CD14-positive monocyte (primary cell): Measurements from ENCODE around the gene SHC2. TPM values are rescaled to one million over a fixed set of nuclear protein-coding genes. Genes with fewer than 3 reads are reported as not detected.
A peak's percentile ranks its signal among the peaks of the same experiment; 100 is the strongest.

ENCODE experiments used
- DNase-seq, 3 donors: peaks; one replicate each; pipeline ENCODE4 v3.0.0-alpha.2; 2011 to 2022
- H2AFZ ChIP-seq: 2 replicates; pipeline ENCODE4 v1.6.0; 2012; ENCODE audit warnings: mild to moderate bottlenecking, low read depth, low read length, inconsistent platforms; ENCODE audit not compliant: insufficient read depth, poor library complexity, severe bottlenecking
- H3K27ac ChIP-seq, 2 donors: 1 replicate in 1 of 2; 2 replicates in 1 of 2; pipeline ENCODE4 v1.5.1; 2012 to 2013; ENCODE audit warnings: low read length in 2 of 2, control low read depth in 1 of 2, inconsistent platforms in 1 of 2, low read depth in 1 of 2, mild to moderate bottlenecking in 1 of 2
- H3K27me3 ChIP-seq, 2 donors: one replicate each; pipeline versions ENCODE4 v1.6.0 to v1.6.1; 2011 to 2013; ENCODE audit warnings: low read length in 2 of 2; ENCODE audit not compliant: control insufficient read depth in 2 of 2, insufficient read depth in 2 of 2
- H3K36me3 ChIP-seq, 2 donors: replicated peaks in 1 of 2; 1 replicate in 1 of 2; 2 replicates in 1 of 2; pipeline versions ENCODE4 v1.5.1 to v1.6.1; 2012 to 2013; ENCODE audit warnings: low read length in 2 of 2, control low read depth in 1 of 2, inconsistent platforms in 1 of 2, mild to moderate bottlenecking in 1 of 2; ENCODE audit not compliant: insufficient read depth in 2 of 2, control insufficient read depth in 1 of 2
- H3K4me1 ChIP-seq, 2 donors: 1 replicate in 1 of 2; 2 replicates in 1 of 2; pipeline versions ENCODE4 v1.5.1 to v1.6.1; 2012 to 2013; ENCODE audit warnings: low read length in 2 of 2, control low read depth in 1 of 2, inconsistent platforms in 1 of 2, mild to moderate bottlenecking in 1 of 2, moderate library complexity in 1 of 2; ENCODE audit not compliant: insufficient read depth in 2 of 2, control insufficient read depth in 1 of 2
- H3K4me2 ChIP-seq: replicated peaks from 2 replicates; pipeline ENCODE3; 2012; ENCODE audit warnings: low read length, moderate library complexity, mild to moderate bottlenecking; ENCODE audit not compliant: poor library complexity, severe bottlenecking; ENCODE audit errors: extremely low read depth
- H3K4me3 ChIP-seq, 3 experiments: fragments of 200-600 bp in 1 of 3; sonication (generic) in 1 of 3; replicated peaks in 1 of 3; 1 replicate in 2 of 3; 2 replicates in 1 of 3; pipeline ENCODE4 v1.5.1; 2011 to 2013; ENCODE audit warnings: low read length in 3 of 3, mild to moderate bottlenecking in 3 of 3, control low read depth in 2 of 3, low read depth in 2 of 3, inconsistent platforms in 1 of 3, moderate library complexity in 1 of 3
- H3K79me2 ChIP-seq: 2 replicates; pipeline ENCODE4 v1.6.0; 2012; ENCODE audit warnings: mild to moderate bottlenecking, control low read depth, inconsistent platforms, low read length, moderate library complexity; ENCODE audit not compliant: insufficient read depth
- H3K9ac ChIP-seq: 2 replicates; pipeline ENCODE4 v1.6.0; 2017; ENCODE audit warnings: low read length, mild to moderate bottlenecking; ENCODE audit not compliant: insufficient read depth, poor library complexity, severe bottlenecking
- H3K9me3 ChIP-seq, 2 donors: replicated peaks in 1 of 2; 1 replicate in 1 of 2; 2 replicates in 1 of 2; pipeline versions ENCODE4 v1.5.1 to v1.6.1; 2012 to 2013; ENCODE audit warnings: low read length in 2 of 2, control low read depth in 1 of 2; ENCODE audit not compliant: control insufficient read depth in 1 of 2, insufficient read depth in 1 of 2
- H4K20me1 ChIP-seq: 2 replicates; pipeline ENCODE4 v1.6.0; 2012; ENCODE audit warnings: mild to moderate bottlenecking, low read length, control low read depth, moderate library complexity; ENCODE audit not compliant: insufficient read depth
- H3K27ac Mint-ChIP-seq, 7 donors: one replicate each; pipeline ENCODE4 v1.8.0; 2020; ENCODE audit warnings: mild to moderate bottlenecking in 7 of 7, mixed read lengths in 7 of 7, moderate library complexity in 6 of 7, inconsistent platforms in 2 of 7
- H3K27me3 Mint-ChIP-seq, 3 donors: one replicate each; pipeline ENCODE4 v1.8.0; 2021 to 2022; ENCODE audit warnings: low read depth in 3 of 3, mild to moderate bottlenecking in 3 of 3, mixed read lengths in 3 of 3, moderate library complexity in 3 of 3, inconsistent platforms in 1 of 3
- H3K36me3 Mint-ChIP-seq, 2 donors: one replicate each; pipeline ENCODE4 v1.8.0; 2020; ENCODE audit warnings: mixed read lengths in 2 of 2, inconsistent platforms in 1 of 2, mild to moderate bottlenecking in 1 of 2
- H3K4me1 Mint-ChIP-seq: one replicate; pipeline ENCODE4 v1.8.0; 2020; ENCODE audit warnings: mild to moderate bottlenecking, mixed read lengths
- H3K4me3 Mint-ChIP-seq, 2 donors: one replicate each; pipeline ENCODE4 v1.8.0; 2020; ENCODE audit warnings: mild to moderate bottlenecking in 2 of 2, mixed read lengths in 2 of 2, moderate library complexity in 1 of 2
- H3K9me3 Mint-ChIP-seq, 7 donors: one replicate each; pipeline ENCODE4 v1.8.0; 2020 to 2022; ENCODE audit warnings: mixed read lengths in 7 of 7, mild to moderate bottlenecking in 6 of 7, moderate library complexity in 6 of 7, inconsistent platforms in 2 of 7
- WGBS: methylation state at CpG from one replicate; pipeline ENCODE4 v1.1.5; 2013; ENCODE audit warnings: missing lambda C conversion rate; ENCODE audit not compliant: insufficient coverage; 5-methylcytosine and 5-hydroxymethylcytosine counted together
- intact Hi-C, 2 donors: fragments of 100-400 bp; cut with micrococcal nuclease; formaldehyde crosslinking; loops; one replicate each; pipeline versions ENCODE4 v1.15.0 to v1.15.1; 2023
- polyA plus RNA-seq, 3 donors: library from polyadenylated mRNA; depleted of rRNA in 1 of 3; unstranded in 2 of 3; stranded (reverse) in 1 of 3; fragments of 300-500 nt in 2 of 3; fragments of >200 nt in 1 of 3; fragmentation: Illumina TruSeq in 2 of 3; gene quantifications; 1 replicate in 2 of 3; 2 replicates in 1 of 3; pipeline ENCODE4 v1.2.3, GENCODE V29; 2012 to 2021
- TF ChIP-seq, protein P1 (sequence below): fragments of 200-600 bp; IDR thresholded peaks from one replicate; pipeline ENCODE4 v1.8.0; 2022; ENCODE audit warnings: antibody characterized with exemption, mild to moderate bottlenecking

The SHC2 gene
- polyA plus RNA-seq, 3 donors = not detected

DNA sequence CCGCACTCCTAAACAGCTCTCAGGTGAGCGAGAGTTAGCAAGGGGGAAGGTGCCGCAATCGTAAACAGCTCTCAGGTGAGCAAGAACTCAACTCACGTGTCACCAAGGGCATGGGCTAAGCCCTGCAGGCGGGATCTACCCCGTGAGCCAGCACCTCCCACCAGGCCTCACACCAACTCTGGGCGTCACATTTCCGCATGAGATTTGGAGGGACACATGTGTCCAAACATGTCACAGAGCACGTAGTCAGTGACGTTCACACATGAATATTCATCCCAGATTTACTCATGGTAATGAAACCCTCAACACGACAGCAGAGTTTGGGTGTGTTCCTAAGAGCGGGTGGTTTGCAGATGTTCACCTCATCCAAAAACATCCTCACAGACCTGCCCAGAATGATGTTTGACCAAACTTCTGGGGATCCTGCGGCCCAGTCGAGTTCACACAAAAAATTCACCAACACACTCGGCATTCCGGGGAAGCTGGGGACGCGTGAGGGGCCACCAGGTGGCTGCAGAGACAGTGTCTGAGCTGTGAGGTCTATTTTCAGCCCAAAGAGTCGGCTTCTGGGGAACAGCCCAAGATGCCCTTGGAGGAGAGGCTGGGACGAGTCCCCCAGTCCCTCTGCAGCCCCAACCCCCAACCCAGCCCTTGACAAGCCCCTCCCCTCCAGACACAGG is 71.4 kb downstream of the SHC2 start:
- Histone ChIP-seq H3K79me2 (no peaks in the 10 kb centered on the region), H3K27ac (no peak overlapping the region), H3K9me3 (peaks cover 6 to 13% of the 10 kb centered on the region in 2 donors), H4K20me1 (no peaks in the 10 kb centered on the region), H3K9ac (no peak overlapping the region), H2AFZ (no peak overlapping the region), H3K4me2 (no peak overlapping the region), H3K4me3 (no peak overlapping the region), H3K27me3 (peaks cover 0 to 12% of the 10 kb centered on the region in 2 donors), H3K4me1 (no peaks in the 10 kb centered on the region), H3K36me3 (no peaks in the 10 kb centered on the region)
- intact Hi-C loops = no loop called here
- Mint-ChIP-seq H3K27ac (no peak overlapping the region), H3K4me3 (no peak overlapping the region), H3K9me3 (peaks cover 10 to 22% (median 14%) of the 10 kb centered on the region in 7 donors), H3K36me3 (peaks cover 0 to 3% of the 10 kb centered on the region in 2 donors), H3K27me3 (peaks cover 24 to 40% (median 34%) of the 10 kb centered on the region in 3 donors), H3K4me1 (peaks cover 7% of the 10 kb centered on the region)
- TF ChIP-seq, protein P1, sequence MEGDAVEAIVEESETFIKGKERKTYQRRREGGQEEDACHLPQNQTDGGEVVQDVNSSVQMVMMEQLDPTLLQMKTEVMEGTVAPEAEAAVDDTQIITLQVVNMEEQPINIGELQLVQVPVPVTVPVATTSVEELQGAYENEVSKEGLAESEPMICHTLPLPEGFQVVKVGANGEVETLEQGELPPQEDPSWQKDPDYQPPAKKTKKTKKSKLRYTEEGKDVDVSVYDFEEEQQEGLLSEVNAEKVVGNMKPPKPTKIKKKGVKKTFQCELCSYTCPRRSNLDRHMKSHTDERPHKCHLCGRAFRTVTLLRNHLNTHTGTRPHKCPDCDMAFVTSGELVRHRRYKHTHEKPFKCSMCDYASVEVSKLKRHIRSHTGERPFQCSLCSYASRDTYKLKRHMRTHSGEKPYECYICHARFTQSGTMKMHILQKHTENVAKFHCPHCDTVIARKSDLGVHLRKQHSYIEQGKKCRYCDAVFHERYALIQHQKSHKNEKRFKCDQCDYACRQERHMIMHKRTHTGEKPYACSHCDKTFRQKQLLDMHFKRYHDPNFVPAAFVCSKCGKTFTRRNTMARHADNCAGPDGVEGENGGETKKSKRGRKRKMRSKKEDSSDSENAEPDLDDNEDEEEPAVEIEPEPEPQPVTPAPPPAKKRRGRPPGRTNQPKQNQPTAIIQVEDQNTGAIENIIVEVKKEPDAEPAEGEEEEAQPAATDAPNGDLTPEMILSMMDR = no peak
- DNase-seq = no peak
- 89% methylated on average over 15 of the region's 21 CpGs for WGBS

DNA sequence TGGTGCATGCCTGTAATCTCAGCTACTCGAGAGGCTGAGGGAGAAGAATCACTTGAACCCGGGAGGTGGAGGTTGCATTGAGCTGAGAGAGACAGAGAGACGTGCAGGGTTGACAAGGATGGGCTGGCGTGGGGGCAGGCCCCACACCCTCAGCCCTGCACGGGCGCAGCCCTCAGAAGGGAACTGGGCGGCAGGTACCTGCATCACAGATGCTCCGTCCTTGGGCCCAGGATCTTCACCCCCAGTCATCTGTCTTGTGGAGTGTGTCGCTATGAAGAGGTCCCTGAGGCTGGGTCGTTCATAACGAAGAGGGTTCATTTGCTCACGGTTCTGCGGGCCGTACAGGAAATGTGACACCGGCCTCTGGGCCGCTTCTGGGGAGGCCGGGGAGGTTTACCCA is 72.1 kb downstream of the SHC2 start:
- Histone ChIP-seq H4K20me1 (no peaks in the 10 kb centered on the region), H3K79me2 (no peaks in the 10 kb centered on the region), H3K27ac (no peak overlapping the region), H3K4me1 (no peaks in the 10 kb centered on the region), H3K4me3 (no peak overlapping the region), H3K9ac (no peak overlapping the region), H3K36me3 (no peaks in the 10 kb centered on the region), H3K27me3 (peaks cover 0 to 19% of the 10 kb centered on the region in 2 donors), H3K4me2 (no peak overlapping the region), H3K9me3 (peaks cover 4 to 13% of the 10 kb centered on the region in 2 donors), H2AFZ (no peak overlapping the region)
- TF ChIP-seq, protein P1 = no peak
- intact Hi-C loops = no loop called here
- Mint-ChIP-seq H3K4me3 (no peak overlapping the region), H3K9me3 (peaks cover 10 to 26% (median 13%) of the 10 kb centered on the region in 7 donors), H3K27me3 (peaks cover 31 to 47% (median 41%) of the 10 kb centered on the region in 3 donors), H3K27ac (peak overlapping the region in 1 of 7 donors; percentile 82), H3K36me3 (peaks cover 0 to 4% of the 10 kb centered on the region in 2 donors), H3K4me1 (peaks cover 11% of the 10 kb centered on the region)
- WGBS = 80% methylated on average over 16 of the region's 17 CpGs
- no peak for DNase-seq
